ENCODE data around the gene ROR1.
"Not testable (repeated sequence)": the region's sequence is repeated elsewhere in the genome, so short reads cannot be mapped to it uniquely, and the experiment has no call there.

The ROR1 gene

DNA sequence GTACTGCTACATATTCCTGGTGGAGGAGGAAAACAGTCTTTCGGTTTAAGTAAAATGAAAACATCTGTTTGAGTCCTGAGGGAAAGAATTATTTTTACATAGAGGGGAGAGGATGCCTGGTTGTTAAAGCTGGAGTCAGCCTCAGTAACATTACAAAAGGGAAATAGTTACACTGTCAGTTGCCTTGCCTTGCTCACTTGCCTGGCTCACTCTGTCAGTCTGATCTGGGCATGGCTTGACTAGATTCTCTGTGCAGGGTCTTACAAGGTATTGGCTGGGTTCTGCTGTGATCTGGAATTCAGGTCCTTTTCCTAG is 421.2 kb downstream of the ROR1 start:
- ATAC-seq: no peak

DNA sequence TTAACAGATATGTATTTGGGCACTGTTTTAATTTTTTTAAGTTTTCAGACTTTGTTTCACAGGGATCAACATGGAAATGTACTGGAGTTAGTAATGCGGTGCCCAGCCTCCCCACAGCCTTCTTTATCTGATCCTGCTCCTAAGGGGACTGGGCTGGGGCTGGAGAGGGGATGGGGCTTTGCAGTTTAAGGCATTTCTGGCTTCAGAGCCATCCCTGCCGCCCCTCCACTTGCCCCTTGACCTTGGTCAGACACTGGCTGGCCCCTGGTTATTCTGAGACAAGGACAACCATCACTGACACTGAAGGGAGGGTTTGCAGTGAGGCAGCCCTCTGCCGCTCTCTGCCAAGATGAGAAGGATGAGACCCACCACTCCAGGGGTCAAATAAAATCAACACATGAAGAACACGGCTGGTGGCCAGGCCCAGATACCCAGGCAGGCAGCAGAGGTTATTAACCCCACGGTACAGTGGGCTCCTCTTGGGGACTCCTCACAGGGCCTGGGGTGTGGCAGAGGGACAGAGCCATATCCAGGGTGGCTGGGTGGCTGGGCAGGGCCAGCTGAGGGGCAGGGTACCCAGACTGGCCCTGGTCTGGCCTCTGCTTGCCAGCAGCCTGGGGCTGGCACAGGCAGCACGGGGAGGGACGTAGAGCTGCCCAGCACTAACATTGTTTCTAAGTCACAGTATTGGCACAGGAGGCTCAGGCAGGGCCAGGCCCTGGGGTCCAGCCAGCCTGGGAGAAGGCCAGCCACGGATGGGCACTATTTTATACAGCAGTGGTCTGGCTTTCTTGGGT is 422.5 kb downstream of the ROR1 start:
- no peak for ATAC-seq

DNA sequence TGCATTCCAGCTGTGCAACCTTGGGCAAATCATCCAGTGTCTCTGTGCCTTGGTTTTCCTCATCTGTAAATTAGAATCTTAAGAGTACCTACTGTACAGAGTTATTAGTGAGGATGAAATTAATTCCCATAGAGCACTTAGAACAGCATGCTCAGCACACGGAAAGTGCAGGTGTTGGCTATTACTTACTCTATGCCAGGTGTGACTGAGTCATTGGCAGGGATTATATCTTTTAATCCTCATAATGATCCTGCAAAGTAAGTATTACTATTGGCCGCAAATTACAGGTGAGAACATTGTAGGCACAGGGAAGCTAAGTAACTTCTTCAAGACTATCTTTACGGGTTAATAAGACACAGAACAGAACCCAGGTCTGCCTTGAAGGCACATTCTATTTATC is 423.3 kb downstream of the ROR1 start:
- no peak for ATAC-seq

DNA sequence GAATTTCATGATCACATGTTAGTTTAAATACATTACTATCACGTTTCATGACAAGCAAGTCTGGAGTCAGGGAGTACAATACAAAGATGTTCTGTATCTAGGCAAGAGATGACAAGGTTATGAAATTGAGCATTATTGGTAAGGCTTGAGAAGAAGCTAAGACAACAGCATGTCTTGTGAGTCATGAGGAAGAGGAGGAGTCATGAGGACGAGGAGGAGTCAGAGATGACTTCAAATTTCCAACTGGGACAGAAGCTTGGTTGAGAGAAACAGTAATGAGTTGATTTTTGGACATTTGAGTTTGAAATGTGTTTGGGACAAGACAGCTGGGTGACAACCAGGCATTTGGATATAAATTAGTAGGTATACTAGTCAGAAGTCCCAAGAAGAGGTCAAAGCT is 425.3 kb downstream of the ROR1 start:
- ATAC-seq: peak in 1 of 2 donors; percentile 55

DNA sequence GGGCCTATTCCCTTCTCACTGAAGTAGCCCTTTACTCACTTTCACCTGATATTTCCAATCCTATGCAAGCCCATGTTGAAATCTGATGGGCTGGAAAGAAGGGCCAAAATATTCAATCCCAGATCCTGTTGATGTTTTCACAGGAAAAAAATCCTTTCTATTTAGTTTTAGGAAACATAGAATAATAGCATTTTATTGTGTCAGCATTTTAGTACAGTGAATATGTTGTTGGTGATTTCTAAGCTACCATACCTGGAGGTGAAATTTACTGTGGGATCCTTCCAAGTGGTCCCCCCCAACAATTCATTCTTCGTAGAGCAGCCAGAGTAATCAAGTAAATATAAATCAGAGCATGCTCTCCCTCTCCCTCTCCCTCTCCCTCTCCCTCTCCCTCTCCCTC is 426.2 kb downstream of the ROR1 start:
- no peak for ATAC-seq

DNA sequence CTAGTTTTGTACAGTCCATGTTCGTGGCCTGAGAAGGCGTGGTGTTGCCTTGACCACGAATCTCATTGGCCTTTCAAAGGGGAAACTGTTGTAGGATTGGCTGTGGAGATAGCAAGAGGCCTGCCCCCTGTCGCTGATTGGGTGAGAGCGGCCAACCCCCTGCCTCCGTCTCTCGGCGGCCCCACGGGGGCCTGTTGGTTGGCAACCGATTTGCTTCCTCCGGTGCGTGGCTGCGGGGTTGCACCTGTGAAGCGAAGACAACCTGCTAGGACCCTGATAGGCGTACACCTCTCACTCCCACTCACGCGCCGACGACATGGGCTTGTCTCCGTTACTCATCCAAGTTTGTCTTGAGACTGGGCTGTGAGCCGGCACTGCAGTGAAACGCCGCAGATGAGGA is 429.6 kb downstream of the ROR1 start, which contains the start of gene UBE2U:
Gene UBE2U, plus strand, starts transcription at position 204 of the 400 bp plus-strand sequence. CDS start 428 bp downstream, outside the sequence.
- no peak for ATAC-seq

DNA sequence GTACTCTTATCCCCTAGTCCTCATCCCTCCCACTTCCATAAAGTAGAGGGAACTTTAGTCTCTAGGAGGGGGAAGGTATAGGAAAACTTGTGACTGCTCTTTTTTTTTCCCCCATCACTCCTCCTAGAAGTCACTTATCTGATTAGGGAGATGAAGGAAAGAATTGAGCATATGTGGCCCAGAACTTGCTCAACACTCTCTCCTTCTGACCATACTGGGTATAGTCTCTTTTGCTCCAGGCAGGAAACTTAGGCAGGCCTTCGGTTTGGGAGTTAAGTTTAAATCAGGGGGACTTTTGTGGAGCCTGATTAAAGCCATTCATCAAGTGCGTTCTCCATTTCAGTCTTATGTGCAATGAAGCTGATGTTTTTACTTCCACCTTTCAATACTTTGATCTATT is 435.4 kb downstream of the ROR1 start:
- ATAC-seq: no peak

DNA sequence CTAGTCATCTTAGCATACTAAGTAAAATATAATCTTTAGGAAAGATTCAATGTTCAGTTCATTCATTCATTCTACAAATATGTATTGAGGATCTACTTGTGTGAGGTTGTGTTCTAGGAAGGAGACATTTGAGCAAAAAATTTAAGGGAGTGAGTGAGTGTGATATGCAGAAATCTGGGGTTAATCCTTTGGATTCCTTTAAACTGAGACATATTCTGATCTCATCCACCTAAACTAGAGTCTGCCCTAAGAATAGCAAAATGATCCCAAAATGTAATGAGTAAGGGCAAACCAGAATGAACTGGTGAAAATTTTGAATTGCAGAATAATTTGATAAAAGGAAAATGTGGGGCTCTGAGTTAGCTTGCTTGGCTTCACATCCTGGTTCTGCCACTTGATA is 438.2 kb downstream of the ROR1 start:
- no peak for ATAC-seq

DNA sequence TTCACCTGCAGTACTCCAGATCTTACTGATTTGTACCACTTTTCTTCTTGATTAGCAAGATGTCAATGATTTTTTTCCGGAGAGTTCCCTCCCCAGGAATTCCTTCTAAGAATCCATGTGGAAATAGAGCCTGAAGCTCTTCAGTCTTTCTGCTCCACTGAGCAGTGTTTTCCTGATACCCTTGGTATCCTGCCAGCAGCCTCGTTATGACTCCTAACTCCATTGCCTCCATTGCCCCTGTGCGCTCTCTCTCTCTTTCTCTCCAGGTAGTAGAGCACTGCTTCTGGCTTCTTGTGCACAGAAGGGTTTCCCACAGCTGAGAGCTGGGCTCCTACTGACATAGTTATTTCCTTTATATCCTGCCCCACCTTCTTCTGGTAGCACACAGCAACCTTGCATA is 441.8 kb downstream of the ROR1 start:
- no peak for ATAC-seq

DNA sequence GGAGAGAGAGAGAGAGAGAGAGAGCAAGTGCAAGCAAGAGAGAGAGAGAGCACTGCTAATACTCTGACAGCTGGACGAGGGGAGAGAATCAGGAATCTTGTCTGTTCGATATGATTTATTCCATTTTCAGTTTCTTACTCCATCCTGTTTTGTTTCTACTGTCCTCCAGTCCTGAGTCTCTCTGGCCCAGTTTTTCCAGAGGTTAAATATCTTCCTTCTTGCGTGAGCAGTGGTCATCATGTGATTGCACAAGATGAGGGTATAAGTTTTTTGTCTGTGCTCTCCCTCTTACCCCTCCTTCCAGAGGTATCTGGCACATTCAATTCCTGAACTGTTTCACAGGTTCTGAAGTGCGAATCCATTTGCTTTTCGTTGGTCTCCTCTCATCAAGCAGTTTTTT is 446.4 kb downstream of the ROR1 start:
- no peak for ATAC-seq

DNA sequence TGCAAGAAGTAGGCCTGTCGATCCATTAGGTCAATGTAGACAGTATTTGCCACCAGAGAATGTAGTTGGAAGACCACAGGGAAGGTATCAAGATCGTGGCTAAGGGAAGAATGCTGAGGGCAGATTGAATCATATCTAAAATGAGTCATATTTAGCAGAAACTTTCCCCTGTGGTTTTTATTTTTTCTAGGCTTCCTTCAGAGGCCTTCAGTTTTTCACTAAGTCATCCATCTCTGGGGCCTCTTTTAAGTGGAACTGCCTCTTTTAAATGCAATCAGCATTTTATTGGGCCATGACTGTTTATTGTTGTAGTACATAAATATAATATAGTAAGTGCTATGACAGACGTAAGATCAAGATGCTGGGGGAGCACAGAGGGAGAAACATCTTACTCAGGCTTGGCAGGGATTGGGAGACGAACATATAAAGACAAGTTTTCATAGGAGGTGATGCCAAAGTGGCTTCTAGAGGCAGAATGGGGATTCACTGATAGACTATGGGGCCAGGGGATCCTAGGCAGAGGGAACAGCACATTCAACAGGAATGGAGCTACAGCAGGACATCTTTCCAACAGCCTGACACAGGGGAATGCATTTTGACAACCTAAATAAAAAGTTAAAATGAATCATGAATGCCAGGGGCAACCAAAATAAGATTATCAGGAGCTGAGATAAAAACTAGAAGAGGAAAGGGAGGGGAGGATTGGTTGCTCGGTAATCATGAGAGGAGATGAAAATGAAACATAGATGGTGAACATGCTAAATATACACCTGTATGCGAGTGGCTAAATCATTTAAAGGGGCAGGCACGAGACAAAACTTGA is 449.7 kb downstream of the ROR1 start:
- ATAC-seq: peak; percentile 61 to 63

DNA sequence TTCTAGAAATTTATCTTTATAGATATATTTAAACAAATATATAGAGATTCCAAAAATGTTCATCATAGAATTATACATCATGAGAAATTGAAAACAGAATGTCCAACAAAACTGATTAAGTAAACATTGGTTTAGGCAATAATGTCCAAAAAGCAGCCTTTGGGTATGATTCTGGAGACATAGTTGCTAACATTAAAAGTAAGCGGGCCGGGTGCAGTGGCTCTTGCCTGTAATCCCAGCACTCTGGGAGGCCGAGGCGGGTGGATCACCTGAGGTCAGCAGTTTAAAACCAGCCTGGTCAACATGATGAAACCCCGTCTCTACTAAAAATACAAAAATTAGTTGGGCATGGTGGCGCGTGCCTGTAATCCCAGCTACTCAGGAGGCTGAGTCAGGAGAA is 450.4 kb downstream of the ROR1 start:
- not testable (repeated sequence) for ATAC-seq

DNA sequence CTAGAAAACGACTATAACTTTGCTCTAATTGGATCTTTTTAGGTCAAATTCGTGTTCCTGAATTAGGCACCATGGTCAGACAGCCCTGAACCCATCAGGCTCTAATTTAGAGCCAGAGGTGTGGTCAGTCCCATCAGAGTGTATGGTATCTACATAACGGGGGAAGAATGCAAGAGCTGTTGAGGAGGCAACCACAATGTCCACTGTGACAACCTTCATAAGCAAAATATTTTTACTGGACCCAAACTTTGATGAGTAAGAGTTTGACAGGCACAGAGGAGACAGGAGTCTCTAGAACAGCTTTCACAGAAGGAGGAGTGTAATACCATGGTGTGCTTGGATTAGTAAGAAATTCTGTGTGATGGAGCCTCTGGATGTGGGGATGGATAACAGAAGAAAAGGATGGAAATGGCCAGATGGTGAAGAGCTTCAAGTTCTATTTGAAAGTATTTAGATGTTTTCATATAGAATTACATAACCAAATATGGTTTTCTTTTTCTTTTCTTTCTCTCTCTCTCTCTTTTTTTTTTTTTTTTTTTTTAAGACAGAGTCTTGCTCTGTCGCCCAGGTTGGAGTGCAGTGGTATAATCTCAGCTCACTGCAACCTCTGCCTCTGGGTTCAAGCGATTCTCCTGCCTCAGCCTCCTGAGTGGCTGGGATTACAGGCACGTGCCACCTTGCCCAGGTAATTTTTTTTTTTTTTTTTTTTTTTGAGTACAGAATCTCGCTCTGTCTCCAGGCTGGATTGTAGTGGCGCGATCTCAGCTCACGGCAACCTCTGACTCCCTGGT is 454.5 kb downstream of the ROR1 start:
- ATAC-seq: no peak

DNA sequence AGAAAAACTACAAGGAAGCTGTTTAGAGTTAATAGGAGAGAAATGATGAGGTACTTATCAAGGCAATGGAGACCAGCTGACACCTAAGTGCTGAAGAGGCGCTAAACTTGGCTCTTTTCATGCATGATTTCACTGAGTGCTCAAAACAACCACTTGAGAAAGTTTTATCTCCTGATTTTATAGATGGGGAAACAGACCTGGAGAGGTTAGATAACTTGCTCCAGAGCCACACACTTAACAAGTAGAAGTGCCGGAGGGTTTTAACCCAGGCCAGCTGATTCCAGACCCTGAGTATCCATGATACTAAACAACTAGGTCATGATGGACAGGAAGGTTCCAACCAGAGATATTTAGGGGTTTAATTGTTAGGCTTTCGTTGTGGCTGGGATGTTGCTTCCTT is 455.5 kb downstream of the ROR1 start:
- ATAC-seq: no peak

Measured in activated CD4-positive, CD25-positive, alpha-beta regulatory T cell treated with anti-CD3 and anti-CD28 coated beads, Interleukin-2, amount 50 U/mL, for 24 hours (primary cell).